ENCODE results near the gene PCBP3.
"Not testable (repeated sequence)": the region's sequence is repeated elsewhere in the genome, so short reads cannot be mapped to it uniquely, and the experiment has no call there.

The PCBP3 gene

DNA sequence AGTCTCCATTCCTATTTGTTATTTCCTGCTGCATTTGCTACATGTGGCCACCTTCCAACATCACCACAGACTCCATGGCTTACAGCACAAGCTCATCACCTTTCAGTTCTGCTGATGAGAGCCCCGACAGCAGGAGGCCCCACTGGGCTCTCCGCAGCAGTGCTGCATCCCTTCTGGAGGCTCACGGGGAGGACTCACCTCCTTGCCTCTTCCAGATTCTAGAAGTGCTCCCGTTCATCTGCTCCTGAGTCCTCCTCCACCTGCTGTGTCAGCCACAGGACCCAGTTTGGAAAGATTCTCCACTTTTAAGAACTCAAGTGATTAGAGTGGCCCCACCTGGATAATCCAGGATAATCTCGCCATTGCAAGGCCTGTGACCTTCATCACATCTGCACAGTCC, 167.6 kb downstream of the PCBP3 start:
- TF ChIP-seq, protein P1, sequence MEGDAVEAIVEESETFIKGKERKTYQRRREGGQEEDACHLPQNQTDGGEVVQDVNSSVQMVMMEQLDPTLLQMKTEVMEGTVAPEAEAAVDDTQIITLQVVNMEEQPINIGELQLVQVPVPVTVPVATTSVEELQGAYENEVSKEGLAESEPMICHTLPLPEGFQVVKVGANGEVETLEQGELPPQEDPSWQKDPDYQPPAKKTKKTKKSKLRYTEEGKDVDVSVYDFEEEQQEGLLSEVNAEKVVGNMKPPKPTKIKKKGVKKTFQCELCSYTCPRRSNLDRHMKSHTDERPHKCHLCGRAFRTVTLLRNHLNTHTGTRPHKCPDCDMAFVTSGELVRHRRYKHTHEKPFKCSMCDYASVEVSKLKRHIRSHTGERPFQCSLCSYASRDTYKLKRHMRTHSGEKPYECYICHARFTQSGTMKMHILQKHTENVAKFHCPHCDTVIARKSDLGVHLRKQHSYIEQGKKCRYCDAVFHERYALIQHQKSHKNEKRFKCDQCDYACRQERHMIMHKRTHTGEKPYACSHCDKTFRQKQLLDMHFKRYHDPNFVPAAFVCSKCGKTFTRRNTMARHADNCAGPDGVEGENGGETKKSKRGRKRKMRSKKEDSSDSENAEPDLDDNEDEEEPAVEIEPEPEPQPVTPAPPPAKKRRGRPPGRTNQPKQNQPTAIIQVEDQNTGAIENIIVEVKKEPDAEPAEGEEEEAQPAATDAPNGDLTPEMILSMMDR (IDR thresholded peaks at IDR 0.05; ENCODE audit: extremely low read depth, missing control alignments) = no peak
- no peak for DNase-seq (ENCODE audit: low spot score)

DNA sequence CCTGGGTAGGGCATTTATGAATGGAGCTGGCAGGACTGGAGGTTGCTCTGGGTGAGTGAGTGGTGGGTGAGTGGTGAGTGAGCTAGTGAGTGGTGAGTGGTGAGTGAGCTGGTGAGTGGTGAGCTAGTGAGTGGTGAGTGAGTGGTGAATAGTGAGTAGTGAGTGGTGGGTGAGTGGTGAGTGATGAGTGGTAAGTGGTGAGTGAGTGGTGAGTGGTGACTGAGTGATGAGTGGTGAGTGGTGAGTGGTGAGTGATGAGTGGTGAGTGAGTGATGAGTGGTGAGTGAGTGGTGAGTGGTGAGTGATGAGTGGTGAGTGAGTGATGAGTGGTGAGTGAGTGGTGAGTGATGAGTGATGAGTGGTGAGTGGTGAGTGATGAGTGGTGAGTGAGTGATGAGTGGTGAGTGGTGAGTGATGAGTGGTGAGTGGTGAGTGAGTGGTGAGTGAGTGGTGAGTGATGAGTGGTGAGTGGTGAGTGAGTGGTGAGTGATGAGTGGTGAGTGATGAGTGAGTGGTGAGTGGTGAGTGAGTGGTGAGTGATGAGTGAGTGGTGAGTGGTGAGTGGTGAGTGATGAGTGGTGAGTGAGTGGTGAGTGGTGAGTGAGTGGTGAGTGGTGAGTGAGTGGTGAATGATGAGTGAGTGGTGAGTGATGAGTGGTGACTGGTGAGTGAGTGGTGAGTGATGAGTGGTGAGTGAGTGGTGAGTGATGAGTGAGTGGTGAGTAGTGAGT, 170.8 kb downstream of the PCBP3 start:
- not testable (repeated sequence) for DNase-seq (ENCODE audit: low spot score)

DNA sequence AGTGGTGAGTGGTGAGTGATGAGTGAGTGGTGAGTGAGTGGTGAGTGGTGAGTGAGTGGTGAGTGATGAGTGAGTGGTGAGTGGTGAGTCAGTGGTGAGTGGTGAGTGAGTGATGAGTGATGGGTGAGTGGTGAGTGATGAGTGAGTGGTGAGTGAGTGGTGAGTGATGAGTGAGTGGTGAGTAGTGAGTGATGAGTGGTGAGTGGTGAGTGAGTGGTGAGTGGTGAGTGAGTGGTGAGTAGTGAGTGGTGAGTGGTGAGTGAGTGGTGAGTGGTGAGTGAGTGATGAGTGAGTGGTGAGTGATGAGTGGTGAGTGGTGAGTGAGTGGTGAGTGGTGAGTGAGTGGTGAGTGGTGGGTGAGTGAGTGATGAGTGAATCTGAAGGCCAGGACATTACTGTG, 172.3 kb downstream of the PCBP3 start:
- DNase-seq (ENCODE audit: low spot score) = not testable (repeated sequence)

DNA sequence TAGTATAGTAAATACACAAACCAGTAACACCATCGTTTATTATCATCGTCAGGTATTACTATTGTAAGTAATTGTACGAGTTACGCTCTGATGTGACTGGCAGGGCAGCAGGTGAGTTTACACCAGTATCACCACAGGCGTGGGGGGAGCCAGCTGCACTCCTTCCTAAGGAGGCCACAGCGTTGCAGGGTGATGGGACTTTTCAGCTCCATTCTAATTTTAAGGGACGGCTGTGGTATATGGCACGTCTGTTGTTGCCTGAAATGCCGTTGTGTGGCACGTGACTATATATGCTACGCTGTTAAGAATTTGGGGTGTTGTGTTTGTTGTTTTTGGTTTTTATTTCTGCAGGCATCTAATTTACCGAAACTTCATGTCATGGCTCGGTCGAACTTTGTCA, 173.3 kb downstream of the PCBP3 start:
- TF ChIP-seq, protein P1 (IDR thresholded peaks at IDR 0.05; ENCODE audit: extremely low read depth, missing control alignments) = no peak
- DNase-seq (ENCODE audit: low spot score) = no peak

DNA sequence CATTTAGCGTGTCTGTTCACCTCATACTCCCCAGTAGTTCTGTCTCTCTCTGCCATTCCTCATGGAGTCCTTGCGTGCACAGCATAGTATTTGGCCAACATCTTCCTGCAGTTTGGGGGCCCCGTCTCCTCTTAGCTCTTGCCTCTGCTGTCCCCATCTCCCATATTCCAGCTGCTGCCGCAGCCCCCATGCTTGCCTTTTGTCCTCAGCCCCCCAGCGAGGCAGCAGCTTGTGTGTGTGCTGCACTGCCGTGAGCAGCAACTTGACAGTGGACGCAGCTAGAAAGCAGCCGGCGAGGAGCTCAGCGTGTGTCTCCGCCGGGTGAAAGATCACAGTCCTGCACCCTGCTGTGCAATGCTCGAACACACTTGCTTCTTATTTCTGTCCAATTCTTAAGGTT, 173.8 kb downstream of the PCBP3 start:
- TF ChIP-seq, protein P1 (IDR thresholded peaks at IDR 0.05; ENCODE audit: extremely low read depth, missing control alignments) = no peak
- DNase-seq (ENCODE audit: low spot score) = no peak

DNA sequence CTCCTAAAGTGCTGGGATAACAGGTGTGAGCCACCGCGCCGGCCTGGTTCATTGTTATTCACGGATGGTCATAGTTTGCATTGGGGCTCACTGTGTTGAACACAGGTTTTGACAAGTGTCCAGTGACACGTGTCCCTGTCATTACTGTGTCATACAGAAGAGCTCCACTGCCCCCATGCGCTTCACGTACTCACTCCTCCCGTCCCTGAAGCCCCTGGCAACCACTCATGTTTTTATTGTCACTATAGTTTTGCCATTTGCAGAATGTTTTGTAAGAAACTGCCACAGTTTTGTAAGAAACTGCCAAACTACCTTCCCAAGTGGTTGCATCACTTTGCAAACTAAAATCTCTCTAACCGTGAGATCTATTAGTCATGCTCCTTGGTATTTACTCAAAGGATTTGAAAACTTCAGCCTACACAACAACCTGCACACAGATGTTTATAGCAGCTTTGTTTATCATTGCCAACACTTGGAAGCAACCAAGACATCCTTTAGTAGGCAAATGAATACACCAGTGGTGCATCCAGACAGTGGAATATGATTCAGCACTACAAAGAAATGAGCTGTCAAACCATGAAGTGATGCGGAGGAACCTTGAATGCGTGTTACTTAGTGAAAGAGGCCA, 174.9 kb downstream of the PCBP3 start:
- TF ChIP-seq, protein P1 (IDR thresholded peaks at IDR 0.05; ENCODE audit: extremely low read depth, missing control alignments) = no peak
- no peak for DNase-seq (ENCODE audit: low spot score)

DNA sequence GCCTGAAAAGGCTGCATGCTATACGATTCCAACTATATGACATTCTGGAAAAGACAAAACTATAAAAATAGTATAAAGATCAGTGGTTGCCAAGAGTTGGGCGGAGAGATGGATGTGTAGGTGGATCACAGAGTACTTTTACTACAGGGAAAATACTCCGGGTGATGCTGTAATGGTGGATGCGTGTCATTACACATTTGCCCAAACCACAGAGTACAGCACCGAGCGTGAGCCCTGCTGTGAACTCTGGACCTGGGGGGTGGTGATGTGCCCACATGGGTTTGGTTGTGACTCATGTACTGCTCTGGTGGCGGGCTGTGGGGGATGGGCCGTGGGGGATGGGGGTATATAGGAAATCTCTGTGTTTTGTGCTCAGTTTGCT, 175.4 kb downstream of the PCBP3 start:
- TF ChIP-seq, protein P1 (IDR thresholded peaks at IDR 0.05; ENCODE audit: extremely low read depth, missing control alignments) = no peak
- no peak for DNase-seq (ENCODE audit: low spot score)

DNA sequence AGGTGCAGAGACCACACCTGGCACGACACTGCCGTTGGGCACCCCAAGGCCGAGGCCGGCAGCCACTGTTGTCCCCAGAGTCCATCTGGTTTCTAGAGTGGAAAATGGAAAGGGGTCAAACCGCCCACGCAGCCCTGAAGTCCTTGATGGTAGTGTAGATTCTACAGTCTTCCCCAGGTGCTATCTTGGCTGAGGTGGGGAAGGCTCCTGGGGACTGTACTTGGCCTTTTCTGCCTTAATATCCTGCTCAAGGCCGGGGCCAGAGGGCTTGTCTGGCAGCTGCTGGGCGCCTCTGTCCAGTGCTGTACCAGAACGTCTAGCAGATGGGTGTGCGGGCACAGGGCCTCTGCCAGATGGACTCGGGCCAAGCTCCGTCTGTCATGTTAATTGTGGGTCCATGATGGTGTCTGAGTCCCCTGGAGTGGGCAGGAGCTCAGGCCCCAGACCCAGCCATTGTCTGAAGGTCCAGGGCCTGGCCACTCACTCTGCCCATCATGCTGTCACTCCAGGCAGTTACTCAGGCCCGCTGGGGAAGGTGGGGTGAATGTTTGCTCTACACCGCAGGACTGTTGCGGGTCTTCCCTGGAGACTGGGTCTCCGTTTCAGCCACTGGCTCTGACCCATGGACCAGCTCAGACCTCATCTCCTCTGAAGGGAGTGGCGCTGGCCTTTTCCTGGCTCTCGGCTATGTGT, 176.1 kb downstream of the PCBP3 start:
- no peak for DNase-seq (ENCODE audit: low spot score)
- TF ChIP-seq, protein P1 (IDR thresholded peaks at IDR 0.05; ENCODE audit: extremely low read depth, missing control alignments) = no peak
